Measurements from ENCODE around the gene GP2.
"Not testable (repeated sequence)": the region's sequence is repeated elsewhere in the genome, so short reads cannot be mapped to it uniquely, and the experiment has no call there.

The GP2 gene

DNA sequence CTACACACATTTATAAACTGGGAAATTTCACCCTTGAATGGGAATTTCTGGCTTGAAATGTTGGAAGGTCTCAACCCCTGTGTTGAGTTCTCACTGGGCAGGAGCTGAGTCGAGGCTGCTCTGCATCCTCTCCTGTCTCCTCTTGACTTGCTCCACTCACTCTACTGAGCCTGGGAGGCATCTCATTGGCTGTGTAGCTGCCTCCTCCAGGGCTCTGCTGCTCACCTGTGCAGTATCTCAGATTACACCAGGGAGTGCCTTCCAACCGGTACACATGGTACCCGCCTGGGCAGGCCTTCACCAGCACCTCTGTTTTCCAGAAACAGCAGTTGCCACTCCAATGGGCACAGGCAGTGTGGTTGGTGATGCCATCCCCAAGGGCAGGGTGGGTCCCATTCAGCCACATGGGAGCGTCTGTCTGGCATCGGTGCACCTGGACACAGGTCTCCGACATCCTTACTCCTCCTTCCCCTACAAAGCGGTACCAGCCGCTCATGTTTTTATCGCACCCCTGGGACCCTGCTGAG is 3.7 kb downstream of the GP2 start:
- DNase-seq: no peak

DNA sequence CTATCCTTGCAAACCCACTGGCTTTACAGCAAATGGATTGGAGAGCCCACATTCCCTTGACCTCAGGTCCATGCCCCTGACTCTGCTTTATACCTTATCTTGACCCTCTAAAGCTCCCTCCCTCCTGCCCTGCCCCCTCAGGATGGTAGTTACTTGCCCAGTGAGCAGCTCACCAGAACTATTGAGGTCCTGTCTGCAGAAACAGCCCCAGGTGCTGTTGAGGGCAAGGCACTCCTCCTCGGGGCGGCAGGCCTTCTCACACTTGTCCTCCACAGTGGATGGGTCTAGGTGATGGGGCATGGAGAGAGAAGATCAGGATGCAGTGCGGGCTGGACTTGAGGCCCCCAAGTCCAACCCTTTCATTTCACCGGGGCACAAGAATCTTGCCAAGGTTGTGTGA is 4.6 kb downstream of the GP2 start:
- no peak for DNase-seq

DNA sequence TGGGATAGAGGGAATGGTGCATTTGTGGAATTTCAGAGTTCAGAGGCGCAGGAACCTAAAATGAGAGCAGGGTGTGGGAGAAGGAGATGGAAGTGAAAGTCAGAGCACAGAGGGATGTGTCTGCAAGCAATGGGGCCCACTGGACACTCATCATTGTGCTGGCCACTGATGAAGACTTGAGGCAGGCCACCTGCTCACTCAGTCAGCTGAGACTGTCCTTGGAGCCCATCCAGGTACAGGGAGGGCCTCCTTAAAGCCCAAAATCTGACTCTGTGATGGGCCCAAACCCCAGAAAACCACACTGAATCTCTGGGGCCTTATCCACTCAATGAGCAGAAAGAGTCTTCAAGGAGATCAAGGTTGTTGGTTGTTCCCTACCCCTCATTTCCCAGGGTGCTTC is 5.6 kb downstream of the GP2 start:
- no peak for DNase-seq

DNA sequence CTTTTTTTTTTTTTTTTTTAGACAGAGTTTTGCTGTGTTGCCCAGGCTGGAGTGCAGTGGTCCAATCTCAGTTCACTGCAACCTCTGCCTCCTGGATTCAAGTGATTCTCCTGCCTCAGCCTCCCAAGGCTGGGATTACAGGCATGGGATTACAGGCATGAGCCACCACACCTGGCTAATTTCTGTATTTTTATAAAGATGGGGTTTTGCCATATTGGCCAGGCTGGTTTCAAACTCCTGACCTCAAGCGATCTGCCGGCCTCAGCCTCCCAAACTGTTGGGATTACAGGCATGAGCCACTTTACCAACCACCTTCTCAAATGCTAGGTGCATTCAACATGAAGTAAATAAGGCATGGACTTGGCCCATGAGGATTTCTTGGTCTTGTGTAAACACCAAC is 6.3 kb downstream of the GP2 start:
- DNase-seq: not testable (repeated sequence)

DNA sequence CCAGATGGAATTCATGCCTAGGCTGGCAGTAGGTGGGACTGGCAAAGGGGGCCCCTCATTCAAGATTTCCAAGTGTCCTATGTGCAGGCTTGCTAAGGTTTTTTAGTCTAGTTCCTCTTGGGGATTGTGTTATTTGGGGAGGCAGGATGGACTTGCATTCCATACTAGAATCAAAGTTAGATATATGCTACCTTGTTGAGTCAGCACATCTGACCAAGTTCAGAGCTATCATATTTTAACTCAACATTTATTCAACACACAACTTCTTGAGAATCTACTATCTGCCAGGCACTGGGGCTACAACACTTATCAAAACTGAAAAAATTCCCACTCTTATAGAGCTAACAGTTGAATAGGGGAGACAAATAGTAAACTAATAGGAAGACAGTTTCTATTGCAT is 6.7 kb downstream of the GP2 start:
- no peak for DNase-seq

DNA sequence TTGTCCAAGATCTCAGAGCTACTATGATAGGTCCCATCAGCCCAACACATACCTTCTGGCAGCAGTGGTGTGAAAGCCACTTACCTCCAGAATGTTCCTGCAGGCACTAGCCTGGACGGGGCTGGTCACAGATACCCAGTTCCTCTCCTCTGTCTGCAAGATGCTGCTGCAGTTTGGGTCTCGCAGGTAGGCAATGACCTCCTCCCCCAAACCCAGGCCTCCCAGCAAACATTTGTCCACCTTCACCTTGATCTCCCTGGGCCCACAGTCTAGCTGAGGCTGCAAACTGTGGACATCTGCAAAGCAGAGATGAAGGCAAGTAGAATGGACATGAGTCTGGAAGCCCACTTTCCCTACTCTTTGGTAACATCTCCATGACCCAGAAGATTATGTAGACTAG is 7.1 kb downstream of the GP2 start:
- DNase-seq: no peak

DNA sequence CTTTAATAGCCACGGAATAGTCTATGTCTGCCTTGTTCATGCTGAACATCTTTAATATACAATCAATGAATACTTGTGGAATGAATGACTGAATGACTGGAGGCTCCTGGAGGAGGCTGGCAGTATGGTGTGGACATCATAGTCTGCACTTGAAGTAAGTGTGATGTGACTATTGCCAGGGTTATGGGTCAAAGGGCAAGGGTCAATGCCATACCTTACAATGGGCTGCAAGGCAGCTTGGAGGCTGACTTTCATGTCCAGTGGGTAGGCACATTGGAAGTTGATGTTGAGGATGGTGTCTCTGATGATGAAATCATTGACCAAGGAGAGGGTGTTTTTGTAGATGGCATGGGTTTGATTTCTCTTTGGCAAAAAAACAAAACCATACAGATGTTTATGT is 7.9 kb downstream of the GP2 start:
- no peak for DNase-seq

DNA sequence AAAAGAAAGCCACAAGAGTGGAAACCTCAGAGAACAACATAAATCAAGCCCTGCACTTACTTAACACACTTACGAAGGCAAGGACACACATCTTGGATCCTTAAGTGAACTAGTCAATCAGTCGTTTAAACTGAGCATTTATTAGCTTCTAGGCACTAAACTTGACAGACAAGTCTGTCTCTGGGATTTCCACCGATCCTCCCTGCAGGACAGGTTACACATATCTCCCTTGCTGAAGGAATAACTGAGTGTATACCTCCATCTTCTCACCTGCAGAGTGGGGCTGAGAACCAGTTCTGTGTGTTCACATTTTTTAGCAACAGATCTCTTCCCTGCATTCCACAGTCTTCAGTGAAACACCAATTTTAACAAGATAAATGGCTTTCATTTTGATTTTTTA is 8.9 kb downstream of the GP2 start:
- DNase-seq: no peak

DNA sequence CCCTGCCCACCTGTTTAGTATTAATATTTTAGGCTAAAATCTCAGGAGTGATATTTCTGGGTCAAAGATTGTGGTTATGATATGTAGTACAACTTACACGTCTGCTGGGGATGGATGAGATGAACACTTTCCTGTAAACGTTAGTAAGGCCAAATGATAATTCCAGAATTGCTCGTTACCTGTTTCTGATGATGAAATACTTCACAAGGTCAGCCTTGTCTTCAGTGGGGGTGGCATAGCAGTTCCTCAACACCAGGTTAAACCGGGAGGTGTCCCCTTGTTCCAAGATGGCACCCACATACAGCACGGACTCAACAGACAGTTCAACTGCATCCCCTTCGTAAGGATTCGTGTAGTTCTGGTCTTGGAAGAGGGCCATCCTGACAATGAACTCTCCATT is 9.3 kb downstream of the GP2 start:
- DNase-seq: no peak

DNA sequence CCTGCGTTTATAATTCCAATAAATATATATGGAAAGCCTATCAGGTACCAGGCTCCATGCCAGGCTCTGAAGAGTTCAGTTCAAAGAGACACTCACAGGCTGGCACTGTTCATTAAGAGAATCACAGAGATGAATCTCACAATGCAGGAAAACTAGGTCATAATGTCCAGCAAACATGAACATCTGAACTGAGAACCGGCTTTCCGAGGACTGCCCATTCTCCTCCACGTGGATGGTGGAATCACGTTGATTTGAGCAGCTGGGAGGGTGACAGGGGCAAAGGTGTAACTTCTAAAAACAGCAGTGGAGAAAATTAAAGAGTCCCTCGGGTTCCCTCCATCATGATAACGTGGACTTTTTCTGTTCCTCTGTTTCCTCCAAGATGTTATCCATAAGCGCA is 10.2 kb downstream of the GP2 start:
- no peak for DNase-seq

DNA sequence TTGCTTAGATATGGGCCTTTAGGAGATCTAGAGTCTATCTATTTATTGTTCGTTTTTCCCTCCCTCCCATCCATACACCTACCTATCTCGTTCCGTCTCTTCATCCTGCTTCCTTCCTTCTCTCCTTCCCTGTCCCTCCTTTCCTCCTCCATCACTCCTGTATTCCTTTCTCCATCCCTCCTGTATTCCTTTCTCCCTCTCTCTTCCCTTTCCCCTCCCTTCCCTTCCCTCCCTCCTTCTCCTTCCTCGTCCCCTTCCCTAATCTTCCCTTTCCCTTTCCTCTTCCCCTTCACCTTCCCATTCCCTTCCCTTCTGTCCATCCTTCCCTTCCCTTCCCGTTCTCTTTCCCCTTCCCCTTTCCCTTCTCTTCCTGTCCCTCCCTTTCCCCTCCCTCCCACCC is 10.6 kb downstream of the GP2 start:
- DNase-seq: no peak

DNA sequence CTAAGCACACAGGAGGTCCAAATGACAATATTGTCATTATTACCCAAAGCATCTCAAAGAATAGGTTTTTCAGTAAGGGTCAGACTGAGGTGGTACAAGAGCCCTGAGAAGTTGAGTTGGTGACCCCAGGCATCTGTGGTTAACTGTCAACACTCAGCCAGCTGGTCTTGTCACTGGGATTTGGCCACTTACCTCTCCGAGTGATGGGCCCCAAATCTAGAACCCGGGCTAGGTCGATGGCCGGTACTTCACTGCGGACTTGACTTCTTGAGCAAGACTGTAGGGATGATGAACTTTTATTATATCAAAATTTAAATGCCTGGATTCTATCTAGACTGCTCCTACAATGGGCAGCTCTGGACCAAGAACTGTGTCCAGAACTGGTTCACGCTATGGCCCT is 11.5 kb downstream of the GP2 start:
- DNase-seq: no peak

DNA sequence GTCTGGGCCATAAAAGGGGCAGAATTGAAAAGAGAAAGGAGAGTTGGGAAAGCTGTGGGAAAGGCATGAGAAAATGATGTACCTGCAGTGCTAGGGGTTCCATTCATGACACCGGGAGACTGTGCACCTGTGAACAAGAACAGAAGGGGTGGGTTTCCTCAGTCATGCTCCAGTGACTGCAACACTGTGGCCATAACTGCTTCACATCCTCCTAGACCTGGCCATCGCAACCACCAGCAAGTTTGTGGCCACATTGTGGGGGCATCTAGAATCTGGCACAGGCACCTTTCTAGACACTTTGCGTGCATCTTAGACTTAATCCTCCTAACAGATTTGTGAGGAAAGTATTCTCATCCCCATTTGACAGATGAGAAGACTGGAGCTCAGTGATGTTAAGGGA is 12.7 kb downstream of the GP2 start:
- DNase-seq: no peak

DNA sequence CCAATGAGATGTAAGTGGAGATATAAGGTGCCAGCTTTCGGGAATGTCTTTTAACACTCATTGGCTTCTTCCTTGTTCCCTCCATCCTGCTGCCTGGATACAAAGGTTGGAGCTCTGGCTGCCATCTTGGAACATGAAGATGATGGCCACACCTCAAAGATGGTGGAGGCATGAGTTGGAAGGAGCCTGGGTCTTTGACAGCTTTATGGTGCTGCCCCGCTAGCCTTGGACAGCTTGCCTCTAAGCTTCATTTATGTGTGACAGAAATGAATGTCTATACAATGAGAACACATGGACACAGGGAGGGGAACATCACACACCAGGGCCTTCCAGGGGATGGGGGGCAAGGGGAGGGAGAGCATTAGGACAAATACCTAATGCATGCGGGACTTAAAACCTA is 13.6 kb downstream of the GP2 start:
- DNase-seq: no peak

DNA sequence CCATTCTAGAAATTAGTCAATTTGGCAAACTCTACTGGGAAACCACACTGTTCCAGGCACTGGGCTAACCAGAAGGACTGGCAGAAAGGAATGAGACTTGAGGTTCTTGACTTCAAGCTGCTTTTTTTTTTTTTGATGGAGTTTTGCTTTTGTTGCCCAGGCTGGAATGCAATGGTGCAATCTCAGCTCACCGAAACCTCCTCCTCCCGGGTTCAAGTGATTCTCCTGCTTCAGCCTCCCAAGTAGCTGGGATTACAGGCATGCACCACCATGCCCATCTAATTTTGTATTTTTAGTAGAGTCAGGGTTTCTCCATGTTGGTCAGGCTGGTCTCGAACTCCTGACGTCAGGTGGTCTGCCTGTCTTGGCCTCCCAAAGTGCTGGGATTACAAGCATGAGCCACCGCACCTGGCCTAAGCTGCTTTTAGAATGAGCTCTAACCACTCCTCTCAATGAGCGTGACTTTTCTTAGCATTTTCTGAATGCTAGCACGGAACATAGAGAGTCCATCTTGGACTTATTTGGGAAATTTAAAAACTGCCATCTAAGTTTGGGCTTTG is 14.7 kb downstream of the GP2 start:
- not testable (repeated sequence) for DNase-seq

DNA sequence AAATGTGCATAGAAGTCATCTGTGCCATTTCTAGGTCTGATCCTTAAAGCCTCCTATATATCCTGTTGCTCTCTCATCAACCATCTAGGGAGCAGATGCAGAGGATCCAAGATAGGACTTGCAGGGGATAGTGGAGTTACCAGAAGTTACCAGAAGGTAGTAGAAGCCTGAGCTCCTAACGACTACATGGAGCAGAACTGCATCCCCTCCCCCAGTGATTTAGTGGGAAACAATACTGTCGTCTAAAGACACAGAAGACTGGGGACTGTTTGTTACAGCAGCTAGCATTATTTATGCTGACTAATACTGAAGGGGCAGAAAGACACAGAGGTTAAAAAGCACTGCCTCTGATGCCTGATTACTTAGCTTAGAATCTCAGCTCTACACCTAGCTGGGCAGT is 15.8 kb downstream of the GP2 start:
- DNase-seq: no peak

DNA sequence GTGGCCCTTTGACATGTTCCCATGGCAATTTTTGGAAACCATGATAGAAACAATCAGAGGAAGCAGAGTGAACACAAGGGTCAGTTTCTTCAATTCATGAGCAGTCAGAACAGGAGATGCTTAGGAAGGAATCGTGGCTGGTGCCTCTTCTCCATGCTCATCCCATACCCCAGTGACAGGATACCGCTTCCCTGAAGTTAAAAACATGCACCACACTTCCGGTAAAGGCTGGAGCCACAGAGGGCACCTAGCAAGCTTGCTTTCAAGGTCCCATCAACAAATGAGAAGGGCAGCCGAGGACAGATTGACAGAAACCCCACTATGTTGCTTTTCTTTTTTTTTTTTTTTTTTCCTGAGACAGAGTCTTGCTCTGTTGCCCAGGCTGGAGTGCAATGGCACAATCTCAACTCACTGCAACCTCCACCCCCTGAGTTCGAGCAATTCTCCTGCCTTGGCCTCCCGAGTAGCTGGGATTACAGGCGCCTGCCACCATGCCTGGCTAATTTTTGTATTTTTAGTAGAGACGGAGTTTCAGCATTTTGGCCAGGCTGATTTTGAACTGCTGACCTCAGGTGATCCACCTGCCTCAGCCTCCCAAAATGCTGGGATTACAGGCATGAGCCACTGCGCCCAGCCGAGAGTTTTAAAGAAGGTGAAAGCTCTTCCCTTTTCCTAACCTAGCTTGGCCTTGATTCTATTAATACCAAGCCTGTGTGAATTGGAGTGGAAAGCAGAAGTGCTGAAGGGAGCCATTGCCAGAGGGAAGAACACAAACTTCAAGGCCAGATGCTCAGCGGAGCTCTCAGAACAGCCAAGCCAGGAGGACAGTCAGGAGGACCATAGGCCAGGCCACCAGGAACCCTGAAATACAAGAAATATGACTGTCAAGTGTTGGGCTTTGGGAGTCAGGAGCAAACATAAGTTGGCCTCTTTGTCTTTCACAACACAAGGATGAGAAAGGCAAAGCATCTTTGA is 16.6 kb downstream of the GP2 start:
- DNase-seq: no peak

DNA sequence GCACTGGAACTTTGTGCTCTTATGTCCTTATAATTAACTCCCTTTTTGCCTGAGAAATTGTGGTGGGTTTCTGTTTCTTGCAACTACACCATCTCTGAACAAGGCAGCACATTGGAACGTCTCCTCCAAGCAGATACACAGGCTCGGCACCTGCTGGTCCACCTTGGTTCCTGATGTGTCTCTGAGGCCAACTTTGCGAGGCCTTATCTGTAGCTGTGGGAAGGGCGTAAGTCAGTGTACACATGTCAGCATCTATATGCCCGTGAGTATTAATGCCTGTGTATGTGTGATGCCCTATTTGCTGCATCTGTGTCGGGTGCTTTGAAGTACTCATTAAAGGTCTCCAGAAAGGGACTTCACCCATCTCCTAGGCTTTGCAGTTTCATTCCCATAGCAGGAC is 17.5 kb downstream of the GP2 start:
- no peak for DNase-seq

DNA sequence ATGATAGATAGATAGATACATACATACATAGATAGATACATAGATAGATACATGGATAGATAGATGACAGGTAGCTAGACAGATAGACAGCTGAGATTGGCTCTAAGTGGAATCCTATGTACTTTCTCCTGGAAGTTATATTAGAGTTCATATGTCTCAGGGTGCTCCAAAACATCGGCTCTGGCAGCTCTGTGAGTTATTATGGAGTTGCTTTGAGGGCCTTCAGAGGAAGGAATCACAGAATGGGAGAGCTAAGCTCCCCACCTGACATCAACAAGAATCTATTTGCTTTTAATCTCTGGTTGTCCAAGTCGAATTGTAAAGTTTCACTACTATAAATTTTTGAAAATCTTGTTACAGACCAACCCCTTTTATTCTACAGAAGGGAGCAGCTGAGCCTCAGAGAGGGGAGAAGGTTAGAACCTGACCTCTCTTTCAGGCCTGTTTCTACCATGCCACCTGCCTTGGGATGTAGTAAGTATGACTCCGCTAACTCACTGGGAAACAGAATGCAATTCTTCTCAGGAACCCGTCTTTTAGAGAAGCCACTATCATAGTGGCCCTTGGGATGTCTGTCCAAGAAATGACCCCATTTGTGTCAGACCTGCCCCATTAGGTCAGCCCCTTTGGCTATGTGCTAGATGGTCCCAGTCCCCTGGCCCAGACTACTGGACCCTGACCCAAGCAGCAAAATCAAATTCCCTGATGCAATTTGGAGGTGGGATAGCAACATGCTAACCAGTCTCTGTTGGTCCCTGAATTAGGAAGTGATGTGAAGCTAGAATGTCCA is 18.3 kb downstream of the GP2 start:
- DNase-seq: no peak

DNA sequence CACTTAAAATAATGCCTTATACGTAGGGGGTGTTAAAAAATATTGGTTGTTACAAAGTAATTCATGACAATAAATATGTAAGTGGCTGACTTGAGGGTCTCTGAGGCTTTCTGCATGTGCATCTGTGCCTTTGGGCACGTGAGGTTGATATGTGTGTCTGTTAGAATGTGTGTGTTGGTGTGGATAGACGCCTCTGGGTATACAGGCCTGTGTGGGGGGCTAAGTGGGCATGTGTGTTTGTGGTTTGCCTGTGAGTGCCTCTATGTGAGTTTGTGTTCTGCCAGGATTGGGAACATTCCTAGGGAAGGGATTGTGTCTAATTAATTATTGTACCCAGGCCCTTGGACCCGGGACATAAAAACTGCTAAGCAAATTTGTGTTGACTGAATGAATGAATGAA is 19.0 kb downstream of the GP2 start:
- DNase-seq: no peak

DNA sequence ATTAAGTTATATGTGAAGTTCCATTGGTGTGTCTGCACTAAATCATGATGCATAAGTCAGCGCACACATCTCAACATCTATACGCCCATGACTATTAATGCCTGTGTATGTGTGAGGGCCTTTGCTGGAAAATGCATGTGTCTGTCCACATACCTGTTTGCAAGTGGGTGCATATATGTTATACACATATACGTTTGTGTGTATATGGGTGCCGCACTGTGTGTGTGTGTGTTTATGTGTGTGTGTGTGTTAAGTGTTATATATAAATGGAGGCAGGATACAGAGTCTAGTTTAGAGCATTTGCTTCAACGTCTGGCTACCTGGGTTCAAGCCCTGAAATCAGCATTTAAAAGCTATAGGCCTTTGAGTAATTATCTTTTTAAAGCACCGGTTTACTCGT is 19.5 kb downstream of the GP2 start:
- DNase-seq: no peak

DNA sequence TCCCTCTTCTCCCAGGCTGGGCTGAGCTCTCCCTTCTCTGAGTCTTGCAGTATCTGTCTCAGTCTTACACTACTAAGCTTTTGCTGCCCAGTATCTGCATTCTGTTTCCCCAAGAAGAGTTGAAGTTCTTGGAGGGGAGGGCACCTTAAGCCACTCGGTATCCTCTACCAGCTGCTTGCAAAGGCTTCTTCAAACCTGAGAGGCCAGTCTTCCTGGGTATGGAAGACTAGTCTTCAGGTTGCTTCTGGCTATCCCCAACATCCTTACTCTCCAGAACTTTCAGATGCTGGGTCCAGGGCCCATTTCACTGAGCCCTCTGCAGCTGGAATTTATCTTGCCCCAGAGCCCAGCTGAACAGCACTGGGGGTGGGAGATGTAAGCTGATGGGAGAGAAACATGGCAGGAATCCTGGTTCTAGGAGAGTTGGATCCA is 20.1 kb downstream of the GP2 start:
- no peak for DNase-seq

DNA sequence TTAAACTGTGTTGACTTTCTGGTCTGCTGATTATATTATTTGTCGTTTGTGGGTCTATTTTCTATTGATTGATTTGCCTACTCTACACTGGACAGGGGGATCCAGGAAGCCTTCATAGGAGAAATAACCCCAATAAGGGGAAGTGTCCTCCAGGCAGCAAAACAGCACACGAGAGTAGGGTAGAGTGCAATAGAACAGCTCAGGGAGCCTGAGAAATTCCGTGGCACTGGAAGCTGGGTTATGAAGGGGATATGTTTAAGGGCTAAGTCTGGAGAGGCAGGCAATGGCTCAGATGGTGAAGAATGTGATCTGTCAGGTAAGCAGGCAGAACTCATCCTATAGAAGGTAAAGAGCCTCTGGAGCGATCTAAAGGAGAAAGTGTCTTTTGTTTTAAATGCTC is 20.9 kb downstream of the GP2 start:
- no peak for DNase-seq

DNA sequence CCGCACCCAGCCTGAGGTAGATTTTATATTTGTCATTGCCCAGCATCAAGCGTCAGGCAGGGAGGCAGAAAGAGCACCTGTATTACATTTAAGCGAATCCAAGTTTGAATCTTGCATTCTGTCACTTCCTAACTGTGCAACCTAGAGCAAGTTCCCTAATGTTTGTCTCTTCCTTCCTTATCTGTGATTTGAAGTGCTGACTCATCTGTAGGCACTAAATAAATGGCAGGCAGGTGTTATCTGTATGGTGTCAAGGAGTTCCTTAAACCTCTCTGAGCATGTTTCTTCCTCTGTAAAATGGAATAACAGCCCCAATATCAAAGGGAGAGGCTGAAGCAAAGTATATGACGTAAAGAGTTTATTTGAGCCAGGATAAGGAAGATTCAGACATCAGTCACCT is 24.3 kb downstream of the GP2 start:
- no peak for DNase-seq

Measured in NCI-H2029 treated with DMSO at 0.1 percent for 48 hours (cell line).